CD14-positive monocyte (primary cell): ENCODE data around the gene BMX. TPM values are rescaled to one million over a fixed set of nuclear protein-coding genes. Genes with fewer than 3 reads are reported as not detected.

Source experiments
- DNase-seq, 3 donors: peaks; one replicate each; pipeline ENCODE4 v3.0.0-alpha.2; 2011 to 2022
- H2AFZ ChIP-seq: 2 replicates; pipeline ENCODE4 v1.6.0; 2012; ENCODE audit warnings: mild to moderate bottlenecking, low read depth, low read length, inconsistent platforms; ENCODE audit not compliant: insufficient read depth, poor library complexity, severe bottlenecking
- H3K27ac ChIP-seq, 2 donors: 1 replicate in 1 of 2; 2 replicates in 1 of 2; pipeline ENCODE4 v1.5.1; 2012 to 2013; ENCODE audit warnings: low read length in 2 of 2, control low read depth in 1 of 2, inconsistent platforms in 1 of 2, low read depth in 1 of 2, mild to moderate bottlenecking in 1 of 2
- H3K27me3 ChIP-seq, 2 donors: one replicate each; pipeline versions ENCODE4 v1.6.0 to v1.6.1; 2011 to 2013; ENCODE audit warnings: low read length in 2 of 2; ENCODE audit not compliant: control insufficient read depth in 2 of 2, insufficient read depth in 2 of 2
- H3K36me3 ChIP-seq, 2 donors: replicated peaks in 1 of 2; 1 replicate in 1 of 2; 2 replicates in 1 of 2; pipeline versions ENCODE4 v1.5.1 to v1.6.1; 2012 to 2013; ENCODE audit warnings: low read length in 2 of 2, control low read depth in 1 of 2, inconsistent platforms in 1 of 2, mild to moderate bottlenecking in 1 of 2; ENCODE audit not compliant: insufficient read depth in 2 of 2, control insufficient read depth in 1 of 2
- H3K4me1 ChIP-seq, 2 donors: 1 replicate in 1 of 2; 2 replicates in 1 of 2; pipeline versions ENCODE4 v1.5.1 to v1.6.1; 2012 to 2013; ENCODE audit warnings: low read length in 2 of 2, control low read depth in 1 of 2, inconsistent platforms in 1 of 2, mild to moderate bottlenecking in 1 of 2, moderate library complexity in 1 of 2; ENCODE audit not compliant: insufficient read depth in 2 of 2, control insufficient read depth in 1 of 2
- H3K4me2 ChIP-seq: replicated peaks from 2 replicates; pipeline ENCODE3; 2012; ENCODE audit warnings: low read length, moderate library complexity, mild to moderate bottlenecking; ENCODE audit not compliant: poor library complexity, severe bottlenecking; ENCODE audit errors: extremely low read depth
- H3K4me3 ChIP-seq, 3 experiments: fragments of 200-600 bp in 1 of 3; sonication (generic) in 1 of 3; replicated peaks in 1 of 3; 1 replicate in 2 of 3; 2 replicates in 1 of 3; pipeline ENCODE4 v1.5.1; 2011 to 2013; ENCODE audit warnings: low read length in 3 of 3, mild to moderate bottlenecking in 3 of 3, control low read depth in 2 of 3, low read depth in 2 of 3, inconsistent platforms in 1 of 3, moderate library complexity in 1 of 3
- H3K79me2 ChIP-seq: 2 replicates; pipeline ENCODE4 v1.6.0; 2012; ENCODE audit warnings: mild to moderate bottlenecking, control low read depth, inconsistent platforms, low read length, moderate library complexity; ENCODE audit not compliant: insufficient read depth
- H3K9ac ChIP-seq: 2 replicates; pipeline ENCODE4 v1.6.0; 2017; ENCODE audit warnings: low read length, mild to moderate bottlenecking; ENCODE audit not compliant: insufficient read depth, poor library complexity, severe bottlenecking
- H3K9me3 ChIP-seq, 2 donors: replicated peaks in 1 of 2; 1 replicate in 1 of 2; 2 replicates in 1 of 2; pipeline versions ENCODE4 v1.5.1 to v1.6.1; 2012 to 2013; ENCODE audit warnings: low read length in 2 of 2, control low read depth in 1 of 2; ENCODE audit not compliant: control insufficient read depth in 1 of 2, insufficient read depth in 1 of 2
- H4K20me1 ChIP-seq: 2 replicates; pipeline ENCODE4 v1.6.0; 2012; ENCODE audit warnings: mild to moderate bottlenecking, low read length, control low read depth, moderate library complexity; ENCODE audit not compliant: insufficient read depth
- H3K27ac Mint-ChIP-seq, 7 donors: one replicate each; pipeline ENCODE4 v1.8.0; 2020; ENCODE audit warnings: mild to moderate bottlenecking in 7 of 7, mixed read lengths in 7 of 7, moderate library complexity in 6 of 7, inconsistent platforms in 2 of 7
- H3K27me3 Mint-ChIP-seq, 3 donors: one replicate each; pipeline ENCODE4 v1.8.0; 2021 to 2022; ENCODE audit warnings: low read depth in 3 of 3, mild to moderate bottlenecking in 3 of 3, mixed read lengths in 3 of 3, moderate library complexity in 3 of 3, inconsistent platforms in 1 of 3
- H3K36me3 Mint-ChIP-seq, 2 donors: one replicate each; pipeline ENCODE4 v1.8.0; 2020; ENCODE audit warnings: mixed read lengths in 2 of 2, inconsistent platforms in 1 of 2, mild to moderate bottlenecking in 1 of 2
- H3K4me1 Mint-ChIP-seq: one replicate; pipeline ENCODE4 v1.8.0; 2020; ENCODE audit warnings: mild to moderate bottlenecking, mixed read lengths
- H3K4me3 Mint-ChIP-seq, 2 donors: one replicate each; pipeline ENCODE4 v1.8.0; 2020; ENCODE audit warnings: mild to moderate bottlenecking in 2 of 2, mixed read lengths in 2 of 2, moderate library complexity in 1 of 2
- H3K9me3 Mint-ChIP-seq, 7 donors: one replicate each; pipeline ENCODE4 v1.8.0; 2020 to 2022; ENCODE audit warnings: mixed read lengths in 7 of 7, mild to moderate bottlenecking in 6 of 7, moderate library complexity in 6 of 7, inconsistent platforms in 2 of 7
- CTCF ChIP-seq: fragments of 200-600 bp; IDR thresholded peaks from one replicate; pipeline ENCODE4 v1.8.0; 2022; ENCODE audit warnings: antibody characterized with exemption, mild to moderate bottlenecking
- WGBS: methylation state at CpG from one replicate; pipeline ENCODE4 v1.1.5; 2013; ENCODE audit warnings: missing lambda C conversion rate; ENCODE audit not compliant: insufficient coverage; 5-methylcytosine and 5-hydroxymethylcytosine counted together
- intact Hi-C, 2 donors: fragments of 100-400 bp; cut with micrococcal nuclease; formaldehyde crosslinking; loops; one replicate each; pipeline versions ENCODE4 v1.15.0 to v1.15.1; 2023
- polyA plus RNA-seq, 3 donors: library from polyadenylated mRNA; depleted of rRNA in 1 of 3; unstranded in 2 of 3; stranded (reverse) in 1 of 3; fragments of 300-500 nt in 2 of 3; fragments of >200 nt in 1 of 3; fragmentation: Illumina TruSeq in 2 of 3; gene quantifications; 1 replicate in 2 of 3; 2 replicates in 1 of 3; pipeline ENCODE4 v1.2.3, GENCODE V29; 2012 to 2021

BMX gene
- polyA plus RNA-seq, 3 donors: 0.15 to 0.26 (median 0.22) TPM

- Mint-ChIP-seq H3K4me1 (peaks cover 5% of the 10 kb centered on the region), H3K27me3 (peaks cover 0 to 19% (median 0%) of the 10 kb centered on the region in 3 donors), H3K36me3 (no peaks in the 10 kb centered on the region), H3K27ac (no peak overlapping the region), H3K4me3 (no peak overlapping the region), H3K9me3 (peaks cover 0 to 2% (median 0%) of the 10 kb centered on the region in 7 donors)
- H3K4me2 ChIP-seq: no peak overlapping the region
- no peak overlapping the region for H2AFZ ChIP-seq
- intact Hi-C loops: no loop called here
- H4K20me1 ChIP-seq: no peaks in the 10 kb centered on the region
- TF ChIP-seq CTCF: no peak
- no peak overlapping the region for H3K4me3 ChIP-seq
- H3K36me3 ChIP-seq: no peaks in the 10 kb centered on the region
- H3K9ac ChIP-seq: no peak overlapping the region
- H3K79me2 ChIP-seq: no peaks in the 10 kb centered on the region
- H3K4me1 ChIP-seq: no peaks in the 10 kb centered on the region
- no peak for DNase-seq
- WGBS: no CpG with 5 or more reads among the region's 5 CpGs
- H3K27ac ChIP-seq: no peak overlapping the region
- H3K9me3 ChIP-seq: no peaks in the 10 kb centered on the region
- H3K27me3 ChIP-seq: peaks cover 0 to 37% of the 10 kb centered on the region in 2 donors
Observed at GRCh38 chrX:15475021-15475420, 25.6 kb upstream of the BMX start.

GRCh38 chrX:15475486-15475885 lies 25.1 kb upstream of the BMX start:
- Mint-ChIP-seq H3K27ac (no peak overlapping the region), H3K27me3 (peaks cover 0 to 21% (median 0%) of the 10 kb centered on the region in 3 donors), H3K9me3 (peaks cover 0 to 5% (median 0%) of the 10 kb centered on the region in 7 donors), H3K4me1 (peaks cover 5% of the 10 kb centered on the region), H3K36me3 (no peaks in the 10 kb centered on the region), H3K4me3 (no peak overlapping the region)
- H3K36me3 ChIP-seq: no peaks in the 10 kb centered on the region
- no peak for DNase-seq
- no peaks in the 10 kb centered on the region for H3K4me1 ChIP-seq
- intact Hi-C loops: no loop called here
- no peaks in the 10 kb centered on the region for H4K20me1 ChIP-seq
- no CpG with 5 or more reads among the region's 4 CpGs for WGBS
- no peak overlapping the region for H3K4me2 ChIP-seq
- no peak overlapping the region for H3K27ac ChIP-seq
- no peak overlapping the region for H3K9ac ChIP-seq
- no peak overlapping the region for H3K4me3 ChIP-seq
- no peak overlapping the region for H2AFZ ChIP-seq
- H3K79me2 ChIP-seq: no peaks in the 10 kb centered on the region
- no peaks in the 10 kb centered on the region for H3K9me3 ChIP-seq
- H3K27me3 ChIP-seq: peaks cover 0 to 38% of the 10 kb centered on the region in 2 donors
- TF ChIP-seq CTCF: no peak
